SHP77 treated with DMSO at 0.1 percent for 48 hours (cell line): Measurements from ENCODE around the gene TGM2.

Experiments
- DNase-seq: peaks from one replicate; lab custom pipeline; 2025; lab: John Stamatoyannopoulos, UW

Gene TGM2

DNA sequence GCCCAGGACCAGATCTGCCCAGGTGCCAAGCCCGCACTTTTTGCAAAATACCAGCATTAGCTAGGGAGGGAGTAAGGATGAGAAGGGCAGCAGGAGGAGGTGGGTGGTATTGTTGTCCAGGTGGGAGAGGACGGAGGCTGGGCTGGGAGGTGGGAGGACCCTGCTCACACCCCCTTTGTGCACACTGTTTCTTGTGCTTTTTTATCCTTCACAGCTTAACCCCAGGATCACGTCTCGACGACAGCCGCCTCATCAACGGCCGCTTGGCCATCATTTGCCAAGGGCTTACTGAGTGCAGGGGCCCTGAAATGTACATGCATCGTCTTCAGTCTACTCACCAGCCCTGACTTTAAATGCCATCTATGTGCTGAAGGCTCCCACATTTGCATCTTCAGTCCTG, 12.1 kb upstream of the TGM2 start:
- DNase-seq: no peak

DNA sequence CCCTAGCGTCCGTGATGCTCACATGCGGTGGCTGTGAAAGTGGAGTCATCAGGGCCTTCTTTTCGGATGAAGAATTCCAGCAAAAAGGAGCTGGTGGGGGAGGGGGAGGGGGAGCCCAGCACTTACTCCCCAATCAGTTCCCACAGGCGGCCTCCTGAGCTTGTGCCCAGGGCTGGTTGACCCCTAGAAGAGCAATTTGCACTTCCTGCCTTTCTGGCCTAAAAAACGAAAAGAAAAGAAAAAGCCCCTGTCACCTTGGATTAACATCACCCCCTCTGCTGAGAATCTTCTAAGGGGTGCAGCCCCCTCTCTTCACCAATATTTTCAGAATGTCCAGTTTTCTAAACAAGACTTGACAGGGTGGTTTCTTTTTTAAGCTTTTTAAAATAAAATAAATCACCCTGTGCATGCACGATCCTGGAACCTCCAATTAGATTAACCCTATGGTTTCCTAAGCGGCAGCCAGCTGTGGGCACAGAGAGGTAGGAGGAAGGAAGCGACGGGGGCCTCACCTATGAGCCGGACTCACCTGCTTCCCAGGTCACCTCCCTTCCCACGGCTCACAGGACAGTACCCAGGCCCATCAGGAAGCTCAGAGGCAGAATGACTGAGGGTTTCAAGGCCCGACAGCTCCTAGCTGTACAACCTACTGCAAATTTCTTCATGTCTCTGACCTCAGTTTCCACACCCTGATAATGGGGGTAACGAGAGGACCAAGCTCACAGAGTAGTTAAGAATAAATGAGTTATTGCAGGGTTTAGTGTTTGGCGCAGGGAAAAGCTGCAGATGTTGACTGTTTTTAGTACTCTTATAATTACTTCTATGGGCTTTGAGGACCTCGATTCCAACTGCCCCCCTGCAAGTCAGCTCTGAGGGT, 10.5 kb upstream of the TGM2 start:
- no peak for DNase-seq

DNA sequence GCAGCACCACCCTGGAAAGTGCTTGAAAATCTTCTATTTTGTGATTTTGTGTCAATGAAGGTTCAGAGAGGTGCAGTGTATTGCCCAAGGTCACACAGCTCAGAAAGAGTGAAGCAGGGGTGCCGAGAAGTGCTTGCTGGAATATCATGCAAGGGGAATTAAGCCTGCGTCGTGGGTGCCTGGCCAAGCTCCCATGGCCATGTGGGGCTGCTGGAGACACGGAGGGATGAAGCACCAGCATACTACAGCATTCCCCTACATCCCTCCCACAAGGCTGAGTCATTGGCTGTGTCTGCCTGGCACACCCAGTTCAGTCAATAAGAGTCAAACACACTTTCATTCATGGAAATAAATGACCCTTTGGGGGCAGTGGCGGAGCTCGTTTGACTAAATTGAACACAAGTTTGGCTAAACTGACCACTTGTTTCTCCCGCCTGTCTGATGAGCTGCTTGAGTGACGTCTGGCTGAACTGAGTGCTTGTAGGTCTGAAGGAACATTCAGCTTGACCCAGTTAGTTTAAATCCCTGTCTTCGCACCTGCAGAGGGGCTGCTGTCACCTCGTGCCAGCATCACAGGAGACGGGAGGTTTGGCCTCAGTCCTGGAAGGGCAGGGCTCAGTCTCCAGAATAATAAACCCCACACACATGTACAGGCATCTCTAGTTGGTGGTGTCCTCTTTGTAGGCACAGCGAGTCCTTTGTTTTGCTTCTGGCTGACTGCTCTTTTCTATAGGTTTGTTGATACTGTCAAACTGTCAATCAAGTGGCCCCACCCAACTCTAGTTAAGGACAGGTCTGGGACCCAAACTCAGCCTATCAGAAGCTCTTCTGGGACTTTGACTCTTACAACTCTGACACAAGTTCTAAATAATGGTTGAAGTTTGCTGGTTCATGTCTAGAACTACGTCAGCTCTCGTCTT, 8.4 kb upstream of the TGM2 start:
- DNase-seq: no peak

DNA sequence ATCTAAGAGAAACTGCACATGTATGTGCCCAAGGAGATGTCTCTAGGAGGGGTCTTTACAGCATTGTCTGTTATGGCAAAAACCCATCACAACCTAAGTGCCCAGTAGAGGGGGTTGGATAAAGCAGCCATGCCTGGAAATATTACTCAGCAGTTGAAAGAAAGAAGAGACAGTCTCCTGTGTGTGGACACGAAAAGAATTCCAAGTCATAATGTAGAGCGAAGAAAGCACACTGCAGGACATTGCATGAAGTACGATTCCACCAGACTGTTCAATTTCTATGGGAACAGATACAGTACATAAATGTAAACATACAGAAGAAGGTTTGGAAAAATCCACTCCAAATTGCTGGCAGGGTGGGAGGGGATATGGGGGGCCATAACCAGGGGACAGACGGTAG, 7.3 kb upstream of the TGM2 start:
- no peak for DNase-seq

DNA sequence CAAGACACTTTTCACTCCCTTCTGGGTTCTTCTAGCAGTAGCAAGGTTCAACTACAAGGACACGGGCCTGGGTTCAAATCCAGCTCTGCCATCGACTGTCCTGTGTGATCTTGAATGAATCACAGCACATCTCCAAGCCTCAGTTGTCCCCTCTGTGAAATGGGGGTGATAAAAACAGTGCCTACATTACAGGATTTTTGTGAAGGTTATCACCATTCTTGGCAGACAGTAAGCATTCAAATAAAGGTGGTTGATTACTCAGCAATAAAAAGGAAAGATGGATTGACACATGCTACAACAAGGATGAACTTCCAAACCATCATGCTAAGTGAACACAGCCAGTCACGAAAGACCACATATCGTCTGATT, 6.6 kb upstream of the TGM2 start:
- no peak for DNase-seq

DNA sequence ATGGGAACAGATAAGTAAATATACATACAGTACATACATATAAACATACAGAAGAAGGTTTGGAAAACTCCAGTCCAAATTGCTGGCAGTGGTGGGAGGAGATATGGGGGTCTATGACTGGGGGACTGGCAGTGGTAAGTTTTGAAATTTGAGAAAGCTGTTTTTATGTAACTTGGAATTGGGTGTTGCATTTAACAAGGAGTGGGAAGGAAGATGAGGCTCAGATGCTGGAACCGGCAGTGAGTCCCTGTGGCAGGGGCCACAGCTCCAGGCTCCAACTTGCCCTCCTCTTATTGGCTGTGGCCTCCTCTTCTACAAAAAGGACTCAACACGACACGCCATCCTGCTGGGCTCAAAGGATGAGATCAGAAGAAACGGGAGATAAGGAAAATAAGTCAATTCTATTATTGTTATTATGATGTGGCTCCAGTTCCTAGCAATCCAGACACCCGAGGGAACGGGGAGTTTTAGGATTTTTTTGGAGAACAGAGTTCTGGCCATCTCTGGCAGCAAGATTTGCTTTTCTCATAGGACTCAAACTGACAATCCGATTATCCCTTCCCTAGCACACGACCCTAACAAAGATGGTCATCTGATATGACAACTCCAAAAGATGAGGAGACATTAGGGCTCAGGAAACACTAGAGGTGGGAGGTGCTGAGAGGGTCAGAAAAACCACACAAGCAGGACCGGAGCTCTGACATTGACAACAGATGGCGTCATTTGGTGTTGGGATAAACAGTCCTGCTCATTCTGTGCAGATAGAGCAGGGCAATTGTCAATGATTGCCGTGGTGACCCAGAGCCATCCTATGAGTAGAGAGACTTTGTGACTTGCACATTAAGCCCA, 6.0 kb upstream of the TGM2 start:
- no peak for DNase-seq

DNA sequence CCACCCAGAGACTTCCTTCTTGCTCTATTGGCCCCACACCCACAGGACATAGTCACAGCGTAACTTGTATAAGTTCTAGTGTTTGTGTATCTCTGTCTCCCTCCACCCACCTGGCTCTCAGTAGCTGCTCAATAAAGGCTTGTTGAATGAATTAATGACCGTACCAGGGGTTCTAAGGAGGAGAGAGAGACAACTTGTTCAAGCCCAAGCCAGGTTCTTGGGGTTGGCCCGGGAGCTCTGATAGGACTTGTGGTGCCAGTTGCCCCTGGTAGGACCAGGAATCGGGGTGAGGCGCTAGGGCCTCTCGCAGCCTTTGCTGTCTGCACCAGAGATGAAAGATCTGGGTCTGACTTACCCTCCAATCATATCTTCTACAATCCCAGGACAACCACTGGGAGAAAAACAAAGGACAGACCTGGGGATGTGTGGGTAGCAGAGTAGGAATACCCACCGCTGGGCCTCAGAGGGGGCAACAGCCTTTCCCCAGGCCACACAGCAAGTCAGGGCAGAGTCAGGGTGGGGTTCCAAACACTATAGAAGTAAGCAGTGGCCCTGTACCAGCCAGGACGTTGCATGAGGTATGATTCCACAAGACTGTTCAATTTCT, 5.3 kb upstream of the TGM2 start:
- no peak for DNase-seq

DNA sequence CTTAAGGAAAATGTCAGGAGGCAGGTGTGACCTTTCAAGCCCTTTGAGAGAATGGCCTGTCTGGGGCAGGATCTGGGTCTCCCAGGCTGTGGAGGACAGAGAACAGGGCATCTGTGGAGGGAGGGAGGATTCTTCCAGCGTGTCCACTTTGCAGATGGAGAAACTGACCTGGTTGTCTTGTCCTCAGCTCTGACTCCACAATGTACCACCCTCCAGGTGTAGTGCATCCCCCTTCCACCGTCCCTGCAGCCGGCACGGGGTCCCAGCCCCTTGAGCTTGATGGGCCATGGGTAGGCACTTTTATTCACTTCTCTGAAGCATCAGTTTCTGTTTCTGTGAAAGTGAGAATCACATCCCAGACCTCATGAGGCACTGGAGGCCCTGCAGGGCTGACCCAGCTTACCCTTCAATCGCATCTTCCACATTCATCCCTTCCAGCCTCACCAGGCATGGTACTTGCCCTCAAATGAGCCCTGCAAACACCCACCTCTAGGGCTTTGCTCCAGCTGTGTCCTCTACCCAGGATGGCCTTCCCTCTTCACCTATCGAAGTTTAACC, 4.6 kb upstream of the TGM2 start:
- no peak for DNase-seq

DNA sequence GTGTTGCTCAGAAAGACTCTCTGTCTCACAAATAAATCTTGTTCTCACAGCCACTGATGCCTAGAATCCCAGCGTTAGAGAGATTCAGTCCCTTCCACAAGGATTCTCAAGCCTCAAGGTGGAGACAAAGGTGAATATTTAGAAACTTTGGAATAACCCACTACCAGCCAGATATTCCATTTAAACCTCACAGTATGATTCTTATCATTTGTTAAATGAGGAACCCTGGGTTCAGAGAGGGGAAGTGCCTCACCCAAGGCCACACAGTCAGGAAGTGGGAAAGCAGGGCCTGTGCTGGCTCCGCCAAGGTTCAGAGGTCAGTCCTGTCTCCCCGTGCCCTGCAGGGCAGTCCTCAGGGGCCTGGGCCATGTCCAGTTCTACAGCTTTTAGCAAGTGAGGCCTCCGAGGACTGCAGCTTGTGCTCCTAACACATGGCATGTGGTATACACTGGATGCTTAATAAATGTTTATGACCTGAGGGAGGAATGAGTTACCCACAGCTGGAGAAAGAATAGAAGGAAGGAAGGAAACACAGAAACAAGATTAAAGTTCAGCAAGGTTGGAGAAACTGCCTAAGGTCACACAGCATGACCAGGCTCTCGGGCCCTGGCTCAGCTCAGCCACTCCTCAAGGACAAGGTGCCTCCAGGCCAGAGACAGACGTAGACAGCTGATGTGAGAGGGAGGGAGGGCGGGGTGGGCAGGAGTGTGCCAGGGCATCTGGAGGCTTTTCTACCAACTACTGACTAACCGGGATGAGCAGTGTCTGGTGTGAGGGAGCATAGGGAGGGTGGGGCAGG, 3.9 kb upstream of the TGM2 start:
- DNase-seq: no peak

DNA sequence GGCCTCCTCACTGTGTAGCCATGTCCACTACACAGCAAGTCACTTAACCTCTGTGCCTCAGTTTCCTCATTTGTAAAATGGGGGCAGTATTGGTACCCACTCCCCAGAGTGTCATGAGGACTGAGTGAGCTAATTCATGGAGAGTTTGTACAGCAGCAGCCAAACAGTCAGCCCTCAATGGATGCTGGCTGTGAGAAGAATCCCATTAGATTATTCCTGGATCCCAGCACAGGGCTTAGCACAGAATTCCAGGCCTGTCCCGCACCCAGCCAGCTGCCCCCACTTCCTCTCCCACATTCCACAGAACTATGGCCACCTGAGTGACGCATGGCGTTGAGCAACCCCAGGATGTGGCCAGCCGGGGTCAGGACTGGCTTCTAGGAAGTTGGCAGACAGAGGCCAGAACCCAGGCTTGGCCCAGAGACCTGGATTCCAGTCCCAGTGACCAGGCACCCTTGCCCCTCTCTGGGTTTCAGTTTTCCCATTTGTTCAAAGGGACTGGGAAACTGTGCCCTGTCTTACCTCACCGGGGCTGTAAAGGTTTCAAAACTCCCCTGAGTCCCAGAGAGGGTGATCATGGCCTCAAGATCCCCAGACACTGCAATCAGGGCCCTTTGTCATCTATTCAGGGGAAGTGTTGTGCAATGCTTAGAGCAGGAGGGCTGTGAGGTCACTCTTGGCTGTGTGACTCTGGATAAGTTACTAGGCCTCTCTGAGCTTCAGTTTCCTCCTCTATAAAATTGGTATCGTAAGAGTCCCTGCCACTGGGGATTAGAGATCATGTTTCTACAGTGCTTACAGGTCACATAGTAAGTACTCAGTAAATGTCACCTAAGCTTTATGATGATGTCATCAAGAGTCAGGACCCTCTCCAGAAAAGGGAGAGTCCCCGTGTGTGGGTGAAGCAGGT, 3.0 kb upstream of the TGM2 start:
- DNase-seq: no peak

DNA sequence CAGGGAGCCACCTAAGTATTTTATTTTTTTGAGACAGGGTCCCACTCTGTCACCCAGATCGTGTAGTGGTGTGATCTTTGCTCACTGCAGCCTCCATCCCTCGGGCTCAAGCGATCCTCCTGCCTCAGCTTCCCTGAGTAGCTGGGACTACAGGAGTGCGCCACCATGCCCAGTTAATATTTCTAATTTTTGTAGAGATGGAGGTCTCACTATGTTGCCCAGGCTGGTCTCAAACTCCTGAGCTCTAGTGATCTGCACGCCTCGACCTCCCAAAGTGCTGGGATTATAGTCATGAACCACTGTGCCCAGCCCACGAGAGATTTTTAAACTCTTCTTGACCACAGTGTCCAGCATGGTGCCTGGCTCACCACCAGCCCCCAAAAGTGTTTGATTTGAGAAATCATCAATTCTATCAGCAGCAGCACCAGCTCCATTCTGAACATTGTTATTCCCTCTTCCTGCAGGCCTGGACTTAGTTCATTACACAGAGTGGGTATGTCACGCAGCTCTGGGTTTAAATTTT, 2.3 kb upstream of the TGM2 start:
- no peak for DNase-seq

DNA sequence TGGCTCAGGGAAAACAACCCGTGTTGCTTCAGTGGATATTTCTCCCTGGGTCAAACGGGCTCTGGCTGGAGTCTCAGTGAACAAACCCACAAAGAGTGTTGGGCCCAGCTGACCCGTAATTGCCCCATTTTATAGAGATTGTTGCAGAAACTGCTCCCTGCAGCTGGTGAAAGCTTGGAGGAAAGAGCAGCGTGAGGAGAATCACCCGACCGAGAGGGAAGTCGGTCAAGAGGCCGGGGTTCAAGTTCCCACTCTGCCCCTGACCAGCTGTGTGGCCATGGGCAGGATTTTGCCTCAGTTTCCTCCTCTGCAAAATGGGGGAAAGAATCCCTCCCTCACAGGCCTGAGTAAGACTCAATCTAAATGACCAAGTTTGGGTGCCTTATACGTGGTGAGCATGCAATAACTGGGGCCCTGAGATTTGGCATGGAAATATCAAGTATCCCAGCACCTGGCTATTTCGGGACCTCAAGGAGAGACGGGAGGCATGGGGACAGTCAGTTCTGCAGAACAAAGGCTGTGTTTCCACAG, 1.7 kb upstream of the TGM2 start:
- DNase-seq: no peak

DNA sequence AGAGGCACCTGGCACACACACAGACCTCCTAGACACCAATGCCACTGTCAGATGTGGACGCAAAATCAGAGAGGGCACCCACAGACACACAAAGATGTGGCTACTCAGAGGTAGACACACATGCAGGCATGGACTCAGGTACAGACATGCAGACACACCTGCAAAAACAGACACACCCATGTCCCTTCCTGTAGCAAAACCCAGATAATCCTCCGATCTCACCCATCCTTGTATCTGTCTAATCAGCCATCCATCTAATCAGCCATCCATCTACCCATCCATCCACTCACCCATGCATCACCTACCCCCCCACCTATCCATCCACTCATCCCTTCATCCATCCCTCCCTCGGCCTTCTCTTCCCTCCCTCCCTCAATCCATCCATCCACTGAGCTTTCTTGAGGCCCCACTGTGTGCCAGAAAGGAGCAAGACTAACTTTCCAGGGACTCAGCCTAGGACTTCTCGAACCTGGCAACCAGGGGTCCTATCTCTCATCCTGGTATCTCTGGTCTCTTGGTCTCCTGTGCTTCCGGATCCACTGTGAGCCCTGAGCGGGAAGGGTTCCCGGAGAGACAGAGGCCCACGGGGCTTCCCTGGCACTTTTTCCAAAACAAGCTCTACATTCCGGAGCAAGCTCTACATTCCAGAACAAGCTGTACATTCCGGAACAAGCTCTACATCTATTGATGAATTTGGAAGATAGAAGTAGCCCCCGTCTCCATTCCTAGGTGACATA, 1.1 kb upstream of the TGM2 start:
- DNase-seq: no peak

DNA sequence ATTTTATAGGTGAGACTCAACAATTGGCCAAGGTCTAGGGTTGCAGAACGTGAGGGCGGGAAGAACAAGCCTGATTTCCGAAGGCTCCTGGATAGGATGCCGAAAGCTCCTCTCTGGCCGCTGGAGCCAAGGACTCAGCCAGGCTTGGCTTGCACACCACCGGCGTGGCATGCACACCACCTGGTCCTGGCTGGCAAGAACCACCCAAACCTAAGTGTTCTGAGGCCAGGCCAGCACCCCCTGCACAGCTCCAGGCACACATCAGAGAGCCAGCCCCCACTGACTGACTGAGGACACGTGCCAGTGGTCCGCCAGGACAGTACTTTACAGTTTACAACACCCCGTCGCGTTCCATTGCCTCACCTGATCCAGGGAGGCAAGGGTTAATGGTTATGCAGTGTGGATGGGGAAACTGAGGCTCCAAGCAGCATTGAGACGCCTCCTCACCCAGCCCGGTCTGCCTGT, 414 bp downstream of the TGM2 start:
- DNase-seq: no peak

DNA sequence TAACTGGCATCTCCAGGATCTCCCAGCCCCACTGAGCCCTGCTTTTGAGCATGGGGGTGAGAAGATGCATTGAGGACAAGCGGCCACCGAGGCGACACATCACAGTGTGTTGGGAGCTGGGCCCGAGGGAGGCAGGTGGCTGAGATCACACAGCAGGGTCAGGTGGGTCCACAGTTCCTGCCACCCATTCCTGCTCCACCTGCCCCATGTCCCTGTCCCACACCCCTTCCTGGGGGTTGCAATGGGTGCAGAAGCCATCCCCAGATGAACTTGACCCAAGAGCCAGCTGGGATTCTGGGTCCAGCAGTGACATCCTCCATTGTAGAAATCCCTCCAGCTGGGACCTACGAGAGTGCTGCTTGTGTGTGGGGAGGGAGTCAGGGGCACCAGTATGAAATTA, 1.0 kb downstream of the TGM2 start:
- no peak for DNase-seq

DNA sequence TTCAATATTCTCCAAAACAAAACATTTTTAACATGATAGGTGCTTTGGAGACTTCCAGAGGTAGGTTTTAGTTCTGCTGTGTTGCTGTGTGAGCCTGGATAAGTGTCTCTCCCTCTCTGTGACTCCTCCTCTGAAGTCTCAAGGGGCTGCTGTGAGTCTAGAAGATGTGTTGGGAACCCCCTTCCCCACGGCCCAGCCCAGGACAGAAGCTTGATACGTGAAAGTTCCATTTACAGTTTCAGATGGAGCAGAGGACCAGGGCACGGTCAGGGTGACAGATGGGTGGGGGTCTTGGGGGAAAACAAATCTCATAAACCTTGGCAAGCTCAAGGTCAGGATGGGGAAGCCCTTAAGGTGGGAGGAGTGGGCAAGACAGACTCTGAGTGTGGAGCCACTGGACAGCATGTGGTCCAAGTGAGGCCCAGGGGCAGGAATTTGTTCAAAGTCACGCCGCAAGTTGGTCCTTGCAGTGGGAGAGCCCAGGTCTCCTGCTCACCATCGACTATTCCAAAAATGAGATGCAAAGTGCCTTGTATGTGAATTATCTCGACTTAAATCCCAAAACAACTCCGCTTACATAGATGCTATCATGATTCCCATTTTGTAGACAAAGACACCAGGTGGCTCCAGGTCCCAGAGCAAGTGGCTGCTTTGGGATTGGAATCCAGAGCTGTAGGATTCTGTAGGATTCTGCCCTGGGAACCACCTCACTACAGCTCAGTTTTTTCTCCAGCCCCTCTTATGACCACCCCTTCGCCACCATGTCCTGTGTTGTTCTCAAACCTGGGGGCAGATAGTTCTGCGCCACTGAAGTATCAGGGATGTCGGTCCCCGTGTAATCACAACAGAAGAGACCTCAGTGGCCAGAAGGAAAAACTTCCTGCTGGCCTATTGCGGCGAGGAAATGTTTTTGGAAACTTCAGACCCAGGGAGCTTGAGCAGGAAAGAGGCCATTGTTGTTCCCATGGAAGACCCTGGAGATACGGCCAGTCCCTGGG, 1.9 kb downstream of the TGM2 start:
- no peak for DNase-seq

DNA sequence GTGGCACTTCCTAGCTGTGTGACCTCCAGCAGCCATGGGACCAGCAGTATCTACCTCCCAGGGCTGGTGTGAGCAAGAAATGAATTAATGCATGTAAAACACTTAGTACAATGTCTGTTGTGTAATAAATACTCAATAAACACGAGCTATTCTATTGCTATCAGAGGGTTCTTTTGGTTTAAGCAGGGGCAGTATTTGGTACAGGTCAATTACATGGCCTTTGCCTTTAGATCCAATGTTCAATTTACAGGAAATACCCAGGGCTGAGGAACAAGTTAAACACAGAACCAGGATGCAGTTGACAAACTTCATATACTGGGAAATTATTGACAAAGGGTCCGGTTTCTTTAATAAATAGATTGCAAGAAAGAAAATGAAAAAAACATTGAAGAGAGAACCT, 2.9 kb downstream of the TGM2 start:
- DNase-seq: no peak
